WERI-Rb-1 (cell line): Measurements from ENCODE around the gene STARD3.

ENCODE experiments used
- DNase-seq: peaks from one replicate; pipeline ENCODE4 v3.0.0-alpha.2; 2020
- H3K27ac ChIP-seq: fragments of 250-450 bp; sonication (Bioruptor Pico); 2 replicates; pipeline ENCODE4 v1.5.1; 2020; ENCODE audit warnings: mild to moderate bottlenecking, moderate library complexity
- H3K27me3 ChIP-seq: fragments of 250-450 bp; sonication (Bioruptor Pico); 2 replicates; pipeline ENCODE4 v1.5.1; 2021; ENCODE audit warnings: mild to moderate bottlenecking, low read depth, moderate library complexity; ENCODE audit not compliant: insufficient read depth, severe bottlenecking
- H3K36me3 ChIP-seq: fragments of 250-450 bp; sonication (Bioruptor Pico); 2 replicates; pipeline ENCODE4 v1.5.1; 2020; ENCODE audit warnings: mild to moderate bottlenecking, moderate library complexity
- H3K4me3 ChIP-seq: 2 replicates; pipeline ENCODE4 v1.5.1; 2011; ENCODE audit warnings: low read depth, mild to moderate bottlenecking, control low read depth, low read length
- H3K9me3 ChIP-seq: fragments of 250-450 bp; sonication (Bioruptor Pico); 2 replicates; pipeline ENCODE4 v1.5.1; 2021; ENCODE audit warnings: mild to moderate bottlenecking, moderate library complexity; ENCODE audit not compliant: severe bottlenecking
- TF ChIP-seq, protein P1 (sequence below): IDR thresholded peaks from 2 replicates; pipeline ENCODE4 v1.5.1; 2011; ENCODE audit warnings: low read depth, mild to moderate bottlenecking, control low read depth, inconsistent platforms, low read length

The STARD3 gene

DNA sequence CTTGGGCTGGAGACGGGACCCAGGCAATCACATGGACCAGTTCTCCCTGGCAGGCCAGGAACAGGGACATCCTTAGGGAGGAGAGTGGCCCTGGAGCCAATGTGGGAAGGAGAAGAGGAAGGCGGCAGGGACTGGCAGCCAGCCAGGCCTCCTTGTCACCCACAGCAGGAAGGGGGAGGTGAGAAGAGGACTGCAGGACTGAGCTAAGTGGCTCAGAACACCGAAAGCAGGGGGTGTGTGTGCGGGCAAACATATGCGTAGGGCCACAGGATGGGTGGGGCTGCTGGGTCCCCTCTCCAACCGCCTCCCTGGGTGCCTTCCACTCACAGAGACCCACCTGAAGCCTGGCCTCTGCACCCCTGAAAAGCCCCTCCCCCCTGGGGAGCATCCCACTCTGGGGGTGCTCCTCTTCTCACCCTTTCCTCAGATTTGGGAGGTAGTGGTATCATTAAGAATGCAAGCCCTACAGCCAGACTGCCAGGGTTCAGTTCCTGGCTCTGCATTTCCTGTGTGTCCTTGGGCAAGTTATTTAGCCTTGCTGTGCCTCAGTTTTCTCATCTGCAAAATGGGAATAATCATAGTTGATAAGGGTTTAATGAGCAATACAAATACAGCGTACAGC is 39.4 kb downstream of the STARD3 start:
- Histone ChIP-seq H3K9me3 (no peaks in the 10 kb centered on the region), H3K36me3 (peaks cover 13% of the 10 kb centered on the region), H3K4me3 (no peak overlapping the region), H3K27me3 (no peaks in the 10 kb centered on the region), H3K27ac (peak overlapping the region; percentile 44)
- no peak for DNase-seq
- TF ChIP-seq, protein P1, sequence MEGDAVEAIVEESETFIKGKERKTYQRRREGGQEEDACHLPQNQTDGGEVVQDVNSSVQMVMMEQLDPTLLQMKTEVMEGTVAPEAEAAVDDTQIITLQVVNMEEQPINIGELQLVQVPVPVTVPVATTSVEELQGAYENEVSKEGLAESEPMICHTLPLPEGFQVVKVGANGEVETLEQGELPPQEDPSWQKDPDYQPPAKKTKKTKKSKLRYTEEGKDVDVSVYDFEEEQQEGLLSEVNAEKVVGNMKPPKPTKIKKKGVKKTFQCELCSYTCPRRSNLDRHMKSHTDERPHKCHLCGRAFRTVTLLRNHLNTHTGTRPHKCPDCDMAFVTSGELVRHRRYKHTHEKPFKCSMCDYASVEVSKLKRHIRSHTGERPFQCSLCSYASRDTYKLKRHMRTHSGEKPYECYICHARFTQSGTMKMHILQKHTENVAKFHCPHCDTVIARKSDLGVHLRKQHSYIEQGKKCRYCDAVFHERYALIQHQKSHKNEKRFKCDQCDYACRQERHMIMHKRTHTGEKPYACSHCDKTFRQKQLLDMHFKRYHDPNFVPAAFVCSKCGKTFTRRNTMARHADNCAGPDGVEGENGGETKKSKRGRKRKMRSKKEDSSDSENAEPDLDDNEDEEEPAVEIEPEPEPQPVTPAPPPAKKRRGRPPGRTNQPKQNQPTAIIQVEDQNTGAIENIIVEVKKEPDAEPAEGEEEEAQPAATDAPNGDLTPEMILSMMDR = no peak

DNA sequence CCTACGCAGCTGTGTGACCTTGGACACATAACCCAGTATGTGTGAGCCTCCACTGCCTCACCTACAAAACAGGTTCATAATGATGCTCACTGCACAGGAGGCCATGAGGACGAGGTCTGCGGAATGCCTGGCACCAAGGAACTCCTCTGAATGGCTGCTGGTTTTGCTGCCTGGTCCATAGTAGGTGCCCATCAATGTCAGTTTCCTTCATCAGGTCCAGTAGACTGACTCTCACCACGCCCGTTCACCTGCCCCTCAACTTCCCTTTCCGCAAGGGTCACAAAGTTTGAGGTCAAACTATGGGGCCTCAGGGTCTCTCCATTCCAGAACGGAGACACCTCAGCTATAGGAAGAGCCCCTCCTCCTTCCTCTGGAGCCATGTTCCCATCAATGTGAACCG is 40.1 kb downstream of the STARD3 start:
- Histone ChIP-seq H3K27ac (peak overlapping the region; percentile 96), H3K36me3 (peaks cover 17% of the 10 kb centered on the region), H3K4me3 (no peak overlapping the region), H3K27me3 (no peaks in the 10 kb centered on the region), H3K9me3 (no peaks in the 10 kb centered on the region)
- no peak for DNase-seq
- TF ChIP-seq, protein P1 = no peak

DNA sequence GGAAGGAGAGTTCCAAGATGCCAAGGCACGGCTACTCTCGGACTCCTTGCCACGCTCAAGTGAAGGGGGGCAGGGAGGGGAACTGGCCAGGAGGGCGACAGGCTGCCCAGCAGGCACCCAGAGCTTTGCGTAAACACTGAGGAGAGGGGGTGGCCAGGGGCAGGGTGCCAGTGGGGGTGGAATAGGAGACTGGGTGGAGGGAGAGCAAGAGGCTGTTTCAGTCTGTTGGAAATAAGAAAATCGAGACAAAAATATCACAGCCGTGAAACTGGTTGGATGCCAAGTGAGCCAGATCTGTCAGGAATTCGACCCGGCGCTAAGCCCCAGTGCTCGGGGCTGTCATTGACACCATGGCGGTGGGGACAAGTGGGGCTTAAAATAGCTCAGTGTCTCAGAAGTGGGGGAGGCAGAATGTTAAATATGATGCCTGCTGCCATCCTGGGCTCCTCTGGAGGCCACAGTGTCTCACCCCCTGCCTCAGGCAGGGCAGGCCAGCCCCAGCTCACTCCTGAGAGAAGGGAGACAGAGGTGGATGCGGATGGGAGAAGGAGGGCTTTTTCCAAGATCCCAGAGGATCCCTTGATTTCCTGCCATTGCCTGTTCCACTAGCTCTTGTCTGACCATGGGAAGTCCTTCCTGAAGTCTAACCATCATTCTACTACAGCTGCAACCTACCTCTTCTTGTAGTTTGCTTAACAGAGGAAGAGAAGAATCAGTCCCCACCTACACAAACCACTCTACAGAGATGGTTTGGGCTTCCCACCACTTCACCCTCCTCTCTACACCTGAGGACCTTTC is 40.8 kb downstream of the STARD3 start:
- Histone ChIP-seq H3K27me3 (no peaks in the 10 kb centered on the region), H3K36me3 (peaks cover 20% of the 10 kb centered on the region), H3K27ac (peak overlapping the region; percentile 96), H3K9me3 (no peaks in the 10 kb centered on the region), H3K4me3 (no peak overlapping the region)
- DNase-seq = peak; percentile 71
- TF ChIP-seq, protein P1 = no peak

DNA sequence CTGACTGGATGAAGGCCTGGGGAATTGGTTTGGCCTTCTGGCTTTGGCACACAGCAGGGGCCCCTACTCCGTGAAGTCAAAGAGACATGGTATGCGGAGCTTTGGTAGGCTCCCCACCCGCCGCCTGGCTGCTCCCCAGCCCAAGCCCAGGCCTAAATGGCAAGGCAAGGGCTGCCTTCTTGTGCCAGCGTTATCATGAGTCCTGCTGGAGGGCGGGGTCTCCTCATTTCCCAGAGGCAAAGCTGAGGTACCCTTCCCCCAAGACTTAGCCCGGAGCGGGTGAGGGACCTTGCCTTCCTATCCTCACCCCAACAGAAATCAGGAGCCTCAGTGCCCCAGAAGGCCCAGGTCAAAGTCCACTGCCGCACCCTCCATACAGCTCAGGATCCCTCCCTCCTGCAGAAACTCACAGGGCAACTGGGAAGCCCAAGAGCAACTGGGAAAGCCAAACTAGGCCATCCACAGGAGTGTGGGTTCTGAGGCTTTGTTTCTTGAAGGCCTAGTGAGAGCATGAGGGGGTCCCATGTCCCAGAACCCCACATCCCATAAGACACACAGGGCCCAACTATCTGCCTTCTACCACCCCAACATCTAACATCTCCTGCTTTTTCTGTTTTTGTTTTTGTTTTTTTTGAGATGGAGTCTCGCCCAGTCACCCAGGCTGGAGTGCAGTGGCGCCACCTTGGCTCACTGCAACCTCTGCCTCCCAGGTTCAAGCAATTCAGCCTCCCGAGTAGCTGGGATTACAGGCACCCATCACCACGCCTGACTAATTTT is 41.6 kb downstream of the STARD3 start:
- Histone ChIP-seq H3K4me3 (no peak overlapping the region), H3K27me3 (no peaks in the 10 kb centered on the region), H3K9me3 (no peaks in the 10 kb centered on the region), H3K27ac (peak overlapping the region; percentile 96), H3K36me3 (peaks cover 26% of the 10 kb centered on the region)
- TF ChIP-seq, protein P1 = peak; percentile 26; the same call in 1 of the 2 replicates
- DNase-seq = no peak

DNA sequence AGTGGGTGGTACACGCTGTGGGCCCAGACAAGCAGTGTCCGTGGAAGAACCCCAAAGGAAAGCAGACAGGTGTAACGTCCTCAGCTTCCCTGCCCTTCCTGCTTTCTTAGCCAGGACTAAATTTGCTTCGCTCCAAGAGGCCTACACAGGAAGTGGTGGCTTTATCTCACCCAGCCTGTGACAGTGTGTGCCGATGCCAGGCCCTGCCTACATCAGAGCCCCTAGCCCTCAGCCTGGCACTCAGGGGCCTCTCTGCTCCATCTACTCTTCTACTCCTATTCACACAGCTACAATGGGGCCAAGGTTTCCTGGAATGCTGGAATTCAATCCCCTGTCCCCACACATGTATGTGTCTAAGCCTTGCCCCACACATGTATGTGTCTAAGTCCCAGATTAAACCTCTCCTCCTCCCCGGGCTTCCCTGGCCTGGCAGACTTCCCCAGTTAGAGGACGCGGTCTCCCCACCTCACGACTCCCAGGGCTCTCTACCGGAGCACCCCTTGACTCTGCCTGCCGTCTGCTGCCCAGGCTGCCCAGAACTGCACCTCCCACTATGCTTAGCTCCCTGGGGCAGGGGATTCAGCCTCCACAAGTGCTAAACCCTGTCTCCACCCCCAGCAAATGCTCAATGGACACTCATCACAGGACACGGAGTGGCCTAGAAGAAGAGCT is 42.7 kb downstream of the STARD3 start:
- Histone ChIP-seq H3K27me3 (no peaks in the 10 kb centered on the region), H3K9me3 (no peaks in the 10 kb centered on the region), H3K4me3 (peak overlapping the region; percentile 11), H3K27ac (peak overlapping the region; percentile 96), H3K36me3 (peaks cover 33% of the 10 kb centered on the region)
- TF ChIP-seq, protein P1 = no peak
- peak; percentile 81 for DNase-seq
